GM12872 (cell line): ENCODE data around the gene MPP2.

ENCODE experiments used
- CTCF ChIP-seq: IDR thresholded peaks from 3 replicates; pipeline ENCODE4 v1.5.1; 2011; ENCODE audit warnings: low read depth, mild to moderate bottlenecking, low read length, moderate library complexity; ENCODE audit not compliant: insufficient read depth

The MPP2 gene

GRCh38 chr17:43936434-43936833, 29.1 kb upstream of the MPP2 start:
- no peak for TF ChIP-seq CTCF

GRCh38 chr17:43935926-43936261, 28.6 kb upstream of the MPP2 start:
- no peak for TF ChIP-seq CTCF

- TF ChIP-seq CTCF: no peak
These were observed 28.0 kb upstream of the MPP2 start for GRCh38 chr17:43935204-43935925.

GRCh38 chr17:43932923-43933322, 25.6 kb upstream of the MPP2 start:
- TF ChIP-seq CTCF: no peak

- no peak for TF ChIP-seq CTCF
These were observed 25.0 kb upstream of the MPP2 start for GRCh38 chr17:43932357-43932756.

GRCh38 chr17:43931062-43931571, 23.8 kb upstream of the MPP2 start:
- TF ChIP-seq CTCF: no peak

GRCh38 chr17:43928609-43929008, 21.3 kb upstream of the MPP2 start:
- TF ChIP-seq CTCF: no peak
